GM23248 (cell line): ENCODE results near the gene LRRC70. TPM values are rescaled to one million over a fixed set of nuclear protein-coding genes. Genes with fewer than 3 reads are reported as not detected.

Experiments
- DNase-seq: peaks from one replicate; pipeline ENCODE4 v3.0.0-alpha.2; 2015
- H2AFZ ChIP-seq: fragments of 200-600 bp; sonication (generic); 2 replicates; pipeline ENCODE4 v1.6.1; 2016; ENCODE audit warnings: antibody characterized with exemption
- H3F3A ChIP-seq: fragments of 200-600 bp; sonication (generic); 2 replicates; pipeline ENCODE4 v1.6.1; 2016; ENCODE audit warnings: mild to moderate bottlenecking, antibody characterized with exemption, mixed run types; ENCODE audit not compliant: insufficient read depth
- H3K27ac ChIP-seq: fragments of 200-600 bp; sonication (generic); 2 replicates; pipeline ENCODE4 v1.5.1; 2016; ENCODE audit warnings: mild to moderate bottlenecking
- H3K27me3 ChIP-seq: fragments of 200-600 bp; sonication (generic); replicated peaks from 2 replicates; pipeline ENCODE4 v1.6.1; 2016; ENCODE audit warnings: mild to moderate bottlenecking; ENCODE audit not compliant: insufficient read depth
- H3K36me3 ChIP-seq: fragments of 200-600 bp; sonication (generic); 2 replicates; pipeline ENCODE4 v1.6.1; 2016; ENCODE audit warnings: low read depth, mild to moderate bottlenecking
- H3K4me1 ChIP-seq: fragments of 200-600 bp; sonication (generic); 2 replicates; pipeline ENCODE4 v1.6.1; 2016; ENCODE audit warnings: mild to moderate bottlenecking; ENCODE audit not compliant: insufficient read depth
- H3K4me2 ChIP-seq: fragments of 200-600 bp; sonication (generic); one replicate; pipeline ENCODE4 v1.6.1; 2016; ENCODE audit warnings: mild to moderate bottlenecking; ENCODE audit not compliant: unreplicated experiment
- H3K4me3 ChIP-seq: fragments of 200-600 bp; sonication (generic); 2 replicates; pipeline ENCODE4 v1.5.1; 2016; ENCODE audit warnings: mild to moderate bottlenecking
- H3K79me2 ChIP-seq: fragments of 200-600 bp; sonication (generic); 2 replicates; pipeline ENCODE4 v1.6.1; 2016; ENCODE audit warnings: mild to moderate bottlenecking; ENCODE audit not compliant: insufficient read depth
- H3K9ac ChIP-seq: fragments of 200-600 bp; sonication (generic); 2 replicates; pipeline ENCODE4 v1.6.1; 2016; ENCODE audit warnings: mild to moderate bottlenecking
- H3K9me2 ChIP-seq: fragments of 200-600 bp; sonication (generic); 2 replicates; pipeline ENCODE4 v1.6.1; 2016; ENCODE audit warnings: mixed run types, mild to moderate bottlenecking, moderate library complexity; ENCODE audit not compliant: insufficient read depth
- H3K9me3 ChIP-seq: fragments of 200-600 bp; sonication (generic); one replicate; pipeline ENCODE4 v1.6.1; 2017; ENCODE audit warnings: low read depth
- H4K20me1 ChIP-seq: fragments of 200-600 bp; sonication (generic); 2 replicates; pipeline ENCODE4 v1.6.0; 2016; ENCODE audit not compliant: insufficient read depth
- EZH2 ChIP-seq: fragments of 200-600 bp; sonication (generic); IDR thresholded peaks from 2 replicates; pipeline ENCODE4 v1.6.1; 2018; ENCODE audit warnings: antibody characterized with exemption, mild to moderate bottlenecking; ENCODE audit not compliant: insufficient read depth, poor library complexity, severe bottlenecking
- EZH2phosphoT487 ChIP-seq: fragments of 200-600 bp; sonication (generic); IDR thresholded peaks from 2 replicates; pipeline ENCODE4 v1.6.1; 2018; ENCODE audit warnings: antibody characterized with exemption, moderate library complexity, mild to moderate bottlenecking, low read depth; ENCODE audit not compliant: insufficient read depth
- WGBS, 2 experiments: methylation state at CpG; one replicate each; pipeline ENCODE4 v1.1.6; 2015 to 2017; ENCODE audit warnings: low lambda C conversion rate in 2 of 2, low coverage in 1 of 2; ENCODE audit errors: missing lambda C conversion rate in 2 of 2; 5-methylcytosine and 5-hydroxymethylcytosine counted together
- in situ Hi-C: fragments of 300-500 bp; cut with MboI; formaldehyde crosslinking; loops from 2 replicates; pipeline ENCODE4 v1.15.0; 2020
- polyA plus RNA-seq: library from polyadenylated mRNA; unstranded; fragments of >200 nt; fragmentation: Nextera tagmentation; extraction: Ambion mirVana; gene quantifications from 2 replicates; pipeline ENCODE4 v1.2.1, GENCODE V29; 2016
- total RNA-seq: library from RNA; depleted of rRNA; stranded (reverse); fragments of >200 nt; shearing (Covaris generic); gene quantifications from 2 replicates; pipeline ENCODE4 v1.2.3, GENCODE V29; 2014

The LRRC70 gene
- total and polyA plus RNA-seq, 2 experiments from 2014 or later, result 0.26 to 1.1 TPM

DNA sequence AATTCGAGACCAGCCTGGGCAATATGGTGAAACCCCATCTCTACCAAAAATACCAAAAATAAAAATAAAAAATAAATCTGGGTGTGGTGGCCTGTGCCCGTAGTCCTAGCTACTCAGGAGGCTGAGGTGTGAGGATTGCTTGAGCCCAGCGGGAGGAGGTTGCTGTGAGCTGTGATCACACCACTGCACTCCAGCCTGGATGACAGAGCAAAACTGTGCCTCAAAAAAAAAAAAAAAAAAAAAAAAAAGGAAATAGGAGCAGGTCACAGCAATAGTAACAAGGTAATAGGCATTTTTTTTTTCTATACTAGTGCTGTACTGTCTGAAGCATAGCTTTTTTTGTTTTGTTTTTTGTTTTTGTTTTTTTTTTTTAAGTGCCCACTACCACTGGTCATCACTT is 5.8 kb downstream of the LRRC70 start:
- Histone ChIP-seq H3K4me1 (0 out of 2 replicates have a peak, but pooled peaks cover 4% of the 10 kb centered on the region), H3K9me2 (no peaks in the 10 kb centered on the region), H3K4me3 (no peak overlapping the region), H3K4me2 (no peak overlapping the region), H2AFZ (no peak overlapping the region), H3K27me3 (no peaks in the 10 kb centered on the region), H3K27ac (no peak overlapping the region), H3F3A (no peaks in the 10 kb centered on the region), H3K9me3 (no peaks in the 10 kb centered on the region), H3K36me3 (no peaks in the 10 kb centered on the region), H3K9ac (no peak overlapping the region), H4K20me1 (no peaks in the 10 kb centered on the region), H3K79me2 (no peaks in the 10 kb centered on the region)
- 94 to 96% methylated on average over 3 of the region's 3 CpGs for WGBS, 2 experiments
- TF ChIP-seq EZH2phosphoT487, result no peak
- TF ChIP-seq EZH2, result no peak
- DNase-seq, result no peak
- in situ Hi-C loops, result no loop called here

DNA sequence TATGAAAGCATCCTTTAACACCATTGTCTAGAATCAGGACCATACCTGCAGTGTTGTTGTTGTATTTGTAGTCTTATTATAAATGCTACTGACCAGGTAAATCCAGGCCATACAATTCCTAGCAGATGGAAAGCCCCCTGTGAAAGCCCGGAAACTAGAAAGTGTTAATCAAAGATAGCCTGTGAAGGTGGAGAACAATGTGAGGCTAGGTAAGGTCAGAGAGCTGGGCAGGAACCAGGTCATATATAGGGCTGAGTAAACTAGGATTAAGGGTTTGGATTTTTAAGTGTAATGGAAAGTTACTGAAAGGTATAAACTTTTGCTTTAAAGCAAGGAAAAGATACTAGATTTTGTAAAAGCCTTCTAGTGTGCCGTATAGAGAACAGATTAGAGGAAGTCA is 6.7 kb downstream of the LRRC70 start:
- in situ Hi-C loops, result no loop called here
- Histone ChIP-seq H3K4me3 (no peak overlapping the region), H3K4me2 (no peak overlapping the region)

DNA sequence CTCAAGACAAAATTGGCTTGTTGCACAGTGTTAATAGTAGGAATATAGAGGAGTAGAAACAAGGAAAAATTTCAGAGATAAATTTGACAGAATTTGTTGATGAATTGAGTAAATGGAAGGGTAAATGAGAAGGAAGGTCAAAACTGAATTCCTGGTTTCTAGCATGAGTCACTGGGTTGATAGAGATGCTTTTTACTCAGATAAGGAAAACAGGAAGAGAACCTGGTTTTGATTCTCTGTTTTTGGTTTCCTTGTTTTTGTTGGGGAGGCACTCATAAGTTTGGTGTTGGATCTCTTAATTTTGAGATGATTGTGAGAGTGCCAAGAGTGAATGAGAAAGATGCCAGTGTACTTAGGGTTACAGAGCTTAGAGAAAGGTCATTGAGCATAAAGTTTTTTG is 7.1 kb downstream of the LRRC70 start:
- Histone ChIP-seq H3K4me3 (no peak overlapping the region), H4K20me1 (no peaks in the 10 kb centered on the region), H3K79me2 (no peaks in the 10 kb centered on the region), H3K9me2 (no peaks in the 10 kb centered on the region), H3K36me3 (no peaks in the 10 kb centered on the region), H3K27ac (no peak overlapping the region), H3F3A (no peaks in the 10 kb centered on the region), H2AFZ (no peak overlapping the region), H3K9ac (no peak overlapping the region), H3K9me3 (no peaks in the 10 kb centered on the region), H3K27me3 (no peaks in the 10 kb centered on the region), H3K4me1 (0 out of 2 replicates have a peak, but pooled peaks cover 4% of the 10 kb centered on the region), H3K4me2 (no peak overlapping the region)
- in situ Hi-C loops, result no loop called here
- no peak for TF ChIP-seq EZH2
- TF ChIP-seq EZH2phosphoT487, result no peak
- DNase-seq, result no peak

More for the DNA sequence above, 6.7 kb downstream of the LRRC70 start:
- Histone ChIP-seq H3F3A (no peaks in the 10 kb centered on the region), H3K79me2 (no peaks in the 10 kb centered on the region), H3K4me1 (0 out of 2 replicates have a peak, but pooled peaks cover 4% of the 10 kb centered on the region), H3K27me3 (no peaks in the 10 kb centered on the region), H4K20me1 (no peaks in the 10 kb centered on the region), H2AFZ (no peak overlapping the region), H3K27ac (no peak overlapping the region), H3K9me2 (no peaks in the 10 kb centered on the region), H3K36me3 (no peaks in the 10 kb centered on the region), H3K9ac (no peak overlapping the region), H3K9me3 (no peaks in the 10 kb centered on the region)
- WGBS, 2 experiments, result 98 to 99% methylated on average over 2 of the region's 2 CpGs
- TF ChIP-seq EZH2phosphoT487 (no peak), EZH2 (no peak)
- no peak for DNase-seq

DNA sequence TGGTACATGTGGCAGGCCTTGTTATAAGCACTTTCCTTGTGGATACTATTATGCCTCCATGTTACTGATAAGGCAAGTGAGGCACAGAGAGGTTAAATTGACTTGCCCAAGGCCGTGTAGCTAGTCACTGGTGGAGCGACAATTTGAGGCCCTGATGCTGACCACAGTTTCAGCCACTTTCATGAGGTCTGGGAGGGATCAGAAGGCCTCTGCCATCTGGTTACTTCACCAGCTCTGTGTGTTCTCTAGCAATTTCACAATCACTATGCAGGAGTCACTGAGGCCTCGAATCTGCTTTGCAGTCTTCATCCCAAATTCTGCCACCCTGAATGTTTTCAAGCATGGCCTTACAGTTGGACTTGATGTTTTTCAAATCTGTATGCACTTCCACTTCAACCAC is 9.1 kb downstream of the LRRC70 start:
- Histone ChIP-seq H3K4me2 (no peak overlapping the region), H3K9me2 (no peaks in the 10 kb centered on the region), H3K4me1 (0 out of 2 replicates have a peak, but pooled peaks cover 4% of the 10 kb centered on the region), H3K9ac (no peak overlapping the region), H3K9me3 (no peaks in the 10 kb centered on the region), H3K4me3 (no peak overlapping the region), H2AFZ (no peak overlapping the region), H3K36me3 (no peaks in the 10 kb centered on the region), H3F3A (no peaks in the 10 kb centered on the region), H4K20me1 (no peaks in the 10 kb centered on the region), H3K27ac (no peak overlapping the region), H3K27me3 (no peaks in the 10 kb centered on the region), H3K79me2 (no peaks in the 10 kb centered on the region)
- in situ Hi-C loops, result no loop called here
- 83 to 87% methylated on average over 3 of the region's 3 CpGs for WGBS, 2 experiments
- TF ChIP-seq EZH2phosphoT487 (no peak), EZH2 (no peak)
- DNase-seq, result peak; percentile 33

DNA sequence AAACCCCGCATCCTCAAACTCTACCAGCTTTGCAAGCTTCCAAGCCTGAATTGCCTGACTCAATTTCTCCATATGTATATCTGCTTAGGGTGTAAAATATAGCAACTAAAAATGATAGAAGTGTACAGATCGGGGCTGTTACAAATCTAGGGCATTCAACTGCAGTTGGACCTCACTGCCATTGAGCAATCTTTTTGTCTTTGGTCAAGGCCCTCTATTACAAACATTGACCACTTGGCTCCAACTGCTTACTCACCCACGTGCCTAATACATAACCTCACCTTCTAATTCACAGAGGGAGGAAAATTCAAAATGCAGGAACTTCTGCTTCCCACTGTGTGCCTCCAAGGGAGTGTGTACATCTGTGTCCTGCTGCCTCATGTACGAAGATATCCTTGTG is 10.0 kb downstream of the LRRC70 start:
- H4K20me1 ChIP-seq, result no peaks in the 10 kb centered on the region
- in situ Hi-C loops, result no loop called here
- WGBS, 2 experiments, result 96 to 100% methylated on average over 4 of the region's 4 CpGs
- H3K27me3 ChIP-seq, result no peaks in the 10 kb centered on the region
- no peaks in the 10 kb centered on the region for H3K9me2 ChIP-seq
- H3K27ac ChIP-seq, result no peak overlapping the region
- no peaks in the 10 kb centered on the region for H3F3A ChIP-seq
- H3K4me2 ChIP-seq, result no peak overlapping the region
- no peaks in the 10 kb centered on the region for H3K79me2 ChIP-seq
- no peaks in the 10 kb centered on the region for H3K36me3 ChIP-seq
- H2AFZ ChIP-seq, result no peak overlapping the region
- no peak for DNase-seq
- no peaks in the 10 kb centered on the region for H3K9me3 ChIP-seq
- no peak for TF ChIP-seq EZH2phosphoT487
- no peak for TF ChIP-seq EZH2
- no peak overlapping the region for H3K9ac ChIP-seq
- H3K4me1 ChIP-seq, result 0 out of 2 replicates have a peak, but pooled peaks cover 4% of the 10 kb centered on the region
- H3K4me3 ChIP-seq, result no peak overlapping the region
